GM18505 (cell line): ENCODE results near the gene FMNL3.

Experiments
- ATAC-seq: cut with Tn5 transposase; IDR thresholded peaks from one replicate; pipeline ENCODE4 v1.9.1; 2021; ENCODE audit not compliant: unreplicated experiment
- POLR2A ChIP-seq: IDR thresholded peaks from 4 replicates; pipeline ENCODE4 v1.6.1; 2011; ENCODE audit warnings: borderline replicate concordance; ENCODE audit not compliant: insufficient read depth, insufficient read length; ENCODE audit errors: extremely low read depth

FMNL3 gene

DNA sequence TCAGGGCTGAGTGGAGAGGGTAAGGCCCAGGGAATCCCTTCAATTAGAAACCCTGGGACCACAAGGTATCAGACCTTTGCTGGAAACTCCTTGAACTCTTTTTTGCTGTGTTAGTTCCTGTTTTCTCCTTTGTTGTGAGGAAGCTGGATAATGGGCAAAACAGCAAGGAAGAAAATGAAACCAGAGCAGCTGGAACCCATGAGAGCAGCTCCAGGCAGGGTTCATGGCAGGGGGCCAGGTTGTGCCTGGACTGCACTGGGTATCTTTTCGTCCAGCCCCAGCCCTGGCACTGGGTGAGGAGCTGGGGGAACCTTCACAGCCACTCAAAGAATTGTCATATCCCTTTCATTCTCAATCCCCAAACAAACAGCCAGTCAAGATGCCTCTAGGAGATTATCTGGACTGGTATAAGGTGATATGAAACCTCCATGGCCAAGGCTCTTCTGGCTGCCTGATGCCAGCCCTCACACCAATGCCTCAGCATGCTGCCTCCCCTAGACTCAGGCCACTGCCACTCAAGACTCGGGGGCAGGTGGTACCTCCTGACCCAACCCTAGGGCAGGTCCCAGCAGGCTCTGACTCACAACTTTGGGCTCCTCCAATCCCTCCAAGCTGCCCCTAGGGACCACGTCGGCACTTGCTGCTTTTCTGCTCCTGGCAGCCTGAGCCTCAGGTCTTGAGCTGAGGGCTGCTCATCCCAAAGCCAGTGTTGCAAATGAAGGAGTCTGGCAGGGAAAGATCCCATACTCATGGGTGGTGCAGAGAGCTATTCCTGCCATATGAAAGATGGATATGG, 118.3 kb downstream of the FMNL3 start:
- no peak for ATAC-seq
- TF ChIP-seq POLR2A: no peak

DNA sequence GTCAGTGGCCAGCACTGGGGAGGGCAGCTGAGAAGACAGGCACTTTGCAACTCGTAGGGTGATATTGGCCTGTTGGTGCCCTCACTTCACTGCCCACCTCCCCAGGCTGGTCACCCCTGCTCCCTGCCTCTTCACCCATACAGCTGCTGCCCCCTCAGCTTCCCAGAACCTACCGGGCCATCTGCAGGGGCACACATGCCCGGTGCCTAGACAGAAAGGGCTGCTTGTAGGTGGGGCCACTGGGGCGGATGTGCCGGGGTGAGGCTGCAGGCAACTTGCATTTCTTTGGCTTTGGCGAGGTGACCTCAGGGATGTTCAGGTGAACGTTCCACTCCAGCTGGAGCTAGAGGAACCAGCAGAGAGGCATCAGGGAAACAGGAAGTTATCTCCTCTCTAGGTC, 118.9 kb downstream of the FMNL3 start:
- no peak for ATAC-seq
- TF ChIP-seq POLR2A: no peak

DNA sequence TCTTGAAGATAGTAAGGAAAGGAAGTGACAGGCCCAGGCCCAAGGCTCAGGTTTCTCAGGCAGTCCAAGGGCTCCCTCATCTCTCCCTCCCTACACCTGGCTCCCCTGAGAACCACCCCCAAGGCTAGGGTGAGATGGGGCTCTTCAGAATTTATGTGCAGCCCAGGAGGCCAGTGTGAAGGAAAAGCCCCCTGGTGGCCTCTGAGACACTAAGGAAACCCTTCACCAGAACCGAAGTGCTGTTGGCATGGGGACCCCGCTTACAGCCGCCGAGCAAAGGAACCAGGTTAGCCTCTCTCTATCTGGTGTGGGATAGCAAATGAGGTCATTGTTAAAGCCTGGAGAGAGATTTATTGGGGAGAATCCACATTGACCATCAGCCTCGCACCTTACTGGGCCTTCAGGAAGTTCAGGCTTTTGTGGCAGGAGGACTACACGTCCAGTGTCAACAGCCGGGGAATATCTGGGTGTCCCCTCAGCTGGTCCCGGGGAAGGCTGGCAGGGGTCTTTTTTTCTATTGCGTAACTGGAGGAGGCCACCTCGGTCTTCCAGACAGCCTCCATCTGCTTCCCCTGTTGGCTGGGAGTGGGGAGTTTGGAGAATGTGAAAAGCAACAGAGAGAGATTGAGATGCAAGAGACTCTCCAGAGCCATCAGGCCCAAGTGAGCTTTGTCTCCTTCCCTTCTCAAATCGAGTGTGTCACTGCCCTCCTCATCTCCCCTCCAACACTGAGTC, 119.9 kb downstream of the FMNL3 start:
- no peak for TF ChIP-seq POLR2A
- ATAC-seq: no peak
